Hepatocyte (in vitro differentiated cells): ENCODE results near the gene SLCO1A2.

Experiments used
- CTCF ChIP-seq: fragments of 200-600 bp; sonication (generic); IDR thresholded peaks from 2 replicates; pipeline ENCODE4 v1.5.1; 2016; ENCODE audit warnings: antibody characterized with exemption, mild to moderate bottlenecking; ENCODE audit not compliant: poor library complexity
- EZH2 ChIP-seq: fragments of 200-600 bp; sonication (generic); IDR thresholded peaks from 2 replicates; pipeline ENCODE4 v1.6.1; 2016; ENCODE audit warnings: antibody characterized with exemption, mild to moderate bottlenecking, borderline replicate concordance
- EZH2phosphoT487 ChIP-seq: fragments of 200-600 bp; sonication (generic); IDR thresholded peaks from one replicate; pipeline ENCODE4 v1.6.1; 2018; ENCODE audit warnings: antibody characterized with exemption, mild to moderate bottlenecking, low read depth, moderate library complexity; ENCODE audit not compliant: unreplicated experiment, severe bottlenecking

- no peak for TF ChIP-seq EZH2
- TF ChIP-seq CTCF: no peak
- no peak for TF ChIP-seq EZH2phosphoT487
Measured at GRCh38 chr12:21257172-21257571, 77.5 kb downstream of the SLCO1A2 start.
